H1 (cell line): ENCODE measurements around the gene PTPRD. TPM values are rescaled to one million over a fixed set of nuclear protein-coding genes. Genes with fewer than 3 reads are reported as not detected.

Experiments
- CTCF ChIA-PET: fragments of 300-600 bp; sonication (Branson Sonifier 250); formaldehyde crosslinking; loops from one replicate; lab custom pipeline; 2021; ENCODE audit not compliant: partially characterized antibody; lab: Charles Lee
- POLR2A ChIA-PET: fragments of 300-600 bp; sonication (Branson Sonifier 250); formaldehyde crosslinking; loops from one replicate; lab custom pipeline; 2021; ENCODE audit warnings: inconsistent platforms; ENCODE audit not compliant: partially characterized antibody; lab: Charles Lee
- DNase-seq, 2 experiments: peaks; one replicate each; pipeline versions ENCODE4 v3.0.0 to v3.0.0-alpha.2; 2010 to 2022; ENCODE audit warnings: low spot score in 2 of 2, low read depth in 1 of 2, mixed read lengths in 1 of 2
- FAIRE-seq: peaks from 2 replicates; lab custom pipeline; 2011; peaks lifted over from hg19 to GRCh38; lab: Jason Lieb, UNC
- H2AFZ ChIP-seq: 2 replicates; pipeline ENCODE4 v1.8.1; 2012; ENCODE audit warnings: low read length, inconsistent platforms
- H2AK5ac ChIP-seq: 2 replicates; pipeline ENCODE4 v1.6.1; 2013; ENCODE audit warnings: low read depth, low read length
- H2BK120ac ChIP-seq: replicated peaks from 2 replicates; pipeline ENCODE3; 2013; ENCODE audit warnings: low read depth, low read length, inconsistent platforms
- H2BK12ac ChIP-seq: 2 replicates; pipeline ENCODE4 v1.6.1; 2013; ENCODE audit warnings: low read depth, low read length
- H2BK15ac ChIP-seq: 2 replicates; pipeline ENCODE4 v1.6.1; 2013; ENCODE audit warnings: low read length
- H2BK20ac ChIP-seq: 2 replicates; pipeline ENCODE4 v1.6.1; 2013; ENCODE audit warnings: low read length
- H2BK5ac ChIP-seq: 2 replicates; pipeline ENCODE4 v1.6.1; 2013; ENCODE audit warnings: low read depth, low read length
- H3K14ac ChIP-seq: 2 replicates; pipeline ENCODE4 v1.6.1; 2013; ENCODE audit warnings: inconsistent platforms; ENCODE audit not compliant: insufficient read length
- H3K18ac ChIP-seq: 2 replicates; pipeline ENCODE4 v1.6.1; 2013; ENCODE audit warnings: low read length; ENCODE audit errors: extremely low read depth
- H3K23ac ChIP-seq: 2 replicates; pipeline ENCODE4 v1.6.1; 2013; ENCODE audit warnings: inconsistent platforms; ENCODE audit not compliant: insufficient read length
- H3K23me2 ChIP-seq: 2 replicates; pipeline ENCODE4 v1.6.1; 2013; ENCODE audit warnings: low read depth, low read length
- H3K27ac ChIP-seq: 2 replicates; pipeline ENCODE4 v1.6.1; 2011; ENCODE audit warnings: low read depth, low read length, inconsistent platforms
- H3K27me3 ChIP-seq, 4 experiments: replicated peaks in 1 of 4; 1 replicate in 1 of 4; 2 replicates in 3 of 4; pipeline versions ENCODE4 v1.6.1 to v1.8.1; 2011 to 2013; ENCODE audit warnings: low read length in 3 of 4, mild to moderate bottlenecking in 3 of 4, inconsistent platforms in 2 of 4, mixed read lengths in 2 of 4, moderate library complexity in 1 of 4; ENCODE audit not compliant: control insufficient read depth in 3 of 4, insufficient read depth in 3 of 4; ENCODE audit errors: extremely low read depth in 1 of 4
- H3K36me3 ChIP-seq, 4 experiments: 2 replicates each; pipeline versions ENCODE4 v1.6.1 to v1.8.1; 2011 to 2013; ENCODE audit warnings: mild to moderate bottlenecking in 4 of 4, low read length in 3 of 4, moderate library complexity in 2 of 4, control low read depth in 1 of 4, inconsistent platforms in 1 of 4; ENCODE audit not compliant: insufficient read depth in 4 of 4, control insufficient read depth in 2 of 4
- H3K4ac ChIP-seq: replicated peaks from 2 replicates; pipeline ENCODE3; 2013; ENCODE audit warnings: low read length, low read depth, mixed read lengths, inconsistent platforms; ENCODE audit not compliant: insufficient read length
- H3K4me1 ChIP-seq, 4 experiments: replicated peaks in 1 of 4; 1 replicate in 1 of 4; 2 replicates in 3 of 4; pipeline versions ENCODE4 v1.6.1 to v1.8.1; 2011 to 2013; ENCODE audit warnings: low read length in 3 of 4, inconsistent platforms in 2 of 4, mixed read lengths in 1 of 4; ENCODE audit not compliant: insufficient read depth in 4 of 4, control insufficient read depth in 3 of 4
- H3K4me2 ChIP-seq, 2 experiments: 2 replicates each; pipeline versions ENCODE4 v1.6.1 to v1.8.1; 2011 to 2013; ENCODE audit warnings: low read depth in 2 of 2, low read length in 2 of 2, control low read depth in 1 of 2, inconsistent platforms in 1 of 2, mild to moderate bottlenecking in 1 of 2; ENCODE audit not compliant: insufficient read depth in 1 of 2
- H3K4me3 ChIP-seq, 4 experiments: fragments of 200-600, 300-600 bp in 1 of 4; sonication (generic), shearing (Covaris generic), sonication (Bioruptor Twin) in 1 of 4; 2 replicates each; pipeline versions ENCODE4 v1.5.1 to v1.8.1; 2011 to 2016; ENCODE audit warnings: low read length in 4 of 4, low read depth in 3 of 4, control low read depth in 2 of 4, inconsistent platforms in 2 of 4, mild to moderate bottlenecking in 2 of 4, mixed read lengths in 1 of 4, moderate library complexity in 1 of 4; ENCODE audit not compliant: insufficient read depth in 2 of 4; ENCODE audit errors: extremely low read depth in 1 of 4
- H3K56ac ChIP-seq: replicated peaks from 2 replicates; pipeline ENCODE3; 2013; ENCODE audit warnings: low read depth, mild to moderate bottlenecking, mixed read lengths, low read length, inconsistent platforms; ENCODE audit not compliant: insufficient read length
- H3K79me1 ChIP-seq: 2 replicates; pipeline ENCODE4 v1.6.1; 2013; ENCODE audit warnings: low read depth, low read length, control low read depth
- H3K79me2 ChIP-seq, 2 experiments: 2 replicates each; pipeline versions ENCODE4 v1.6.1 to v1.8.1; 2012 to 2013; ENCODE audit warnings: low read length in 2 of 2, mild to moderate bottlenecking in 2 of 2, inconsistent platforms in 1 of 2; ENCODE audit not compliant: insufficient read depth in 2 of 2, control insufficient read depth in 1 of 2
- H3K9ac ChIP-seq, 4 experiments: replicated peaks in 1 of 4; 1 replicate in 1 of 4; 2 replicates in 3 of 4; pipeline versions ENCODE4 v1.6.1 to v1.8.1; 2011 to 2013; ENCODE audit warnings: low read depth in 3 of 4, low read length in 3 of 4, control low read depth in 2 of 4, mild to moderate bottlenecking in 2 of 4, moderate library complexity in 2 of 4, inconsistent platforms in 1 of 4; ENCODE audit errors: extremely low read depth in 1 of 4
- H3K9me3 ChIP-seq, 2 experiments: 2 replicates each; pipeline versions ENCODE4 v1.6.1 to v1.8.1; 2012 to 2013; ENCODE audit warnings: mild to moderate bottlenecking in 2 of 2, moderate library complexity in 2 of 2, control low read depth in 1 of 2, inconsistent platforms in 1 of 2, low read depth in 1 of 2, low read length in 1 of 2, mixed read lengths in 1 of 2; ENCODE audit not compliant: insufficient read depth in 2 of 2
- H4K20me1 ChIP-seq, 2 experiments: replicated peaks in 1 of 2; 2 replicates each; pipeline versions ENCODE3 to v1.8.1; 2011 to 2013; ENCODE audit warnings: inconsistent platforms in 2 of 2, low read length in 2 of 2, mild to moderate bottlenecking in 1 of 2; ENCODE audit not compliant: insufficient read depth in 2 of 2, control insufficient read depth in 1 of 2
- H4K5ac ChIP-seq: 2 replicates; pipeline ENCODE4 v1.6.1; 2013; ENCODE audit warnings: low read length, low read depth, mixed read lengths, inconsistent platforms; ENCODE audit not compliant: insufficient read length
- H4K8ac ChIP-seq: 2 replicates; pipeline ENCODE4 v1.8.0; 2013; ENCODE audit warnings: mild to moderate bottlenecking, moderate library complexity, low read length, inconsistent platforms; ENCODE audit not compliant: insufficient read depth; ENCODE audit errors: extremely low read depth
- H4K91ac ChIP-seq: replicated peaks from 2 replicates; pipeline ENCODE3; 2013; ENCODE audit warnings: low read length, mixed read lengths, inconsistent platforms; ENCODE audit not compliant: insufficient read length
- MAFK ChIP-seq: IDR thresholded peaks from 2 replicates; pipeline ENCODE4 v1.6.1; 2012; ENCODE audit warnings: low read depth, mild to moderate bottlenecking, improper control_type of control experiment, low read length
- WGBS, 2 experiments: shearing (Covaris generic) in 1 of 2; methylation state at CpG; one replicate each; pipeline versions ENCODE4 v1.1.6 to v1.1.7; 2013 to 2015; ENCODE audit warnings: low lambda C conversion rate in 2 of 2, mixed read lengths in 2 of 2, inconsistent platforms in 1 of 2, low coverage in 1 of 2, missing lambda C conversion rate in 1 of 2; ENCODE audit not compliant: insufficient replicate concordance in 2 of 2, insufficient coverage in 1 of 2, insufficient read length in 1 of 2; ENCODE audit errors: extremely low coverage in 1 of 2, missing lambda C conversion rate in 1 of 2; 5-methylcytosine and 5-hydroxymethylcytosine counted together
- polyA plus RNA-seq, 7 experiments: library from polyadenylated mRNA; depleted of rRNA in 3 of 7; stranded (reverse) in 5 of 7; unstranded in 2 of 7; fragments of >200 nt in 5 of 7; fragments of 200-250 nt in 2 of 7; gene quantifications; 1 replicate in 5 of 7; 2 replicates in 1 of 7; 4 replicates in 1 of 7; pipeline versions ENCODE4 v1.2.1 to v1.2.3, GENCODE V29; 2011 to 2013; ENCODE audit warnings: missing spikeins in 2 of 7, mixed read lengths in 2 of 7
- total RNA-seq: library from RNA; stranded (reverse); fragmentation: NEBNext Ultra II Directional; extraction: Animal tissue kit (Norgen Biotek cat#: 25700); gene quantifications from 2 replicates; pipeline ENCODE4 v1.2.1, GENCODE V29; 2021

The PTPRD gene
- total and polyA plus RNA-seq, 2 of the 8 experiments (the other 6 are each of a cell fraction or from before 2014, with no cell fraction given) = 17.2 to 77.0 TPM

DNA sequence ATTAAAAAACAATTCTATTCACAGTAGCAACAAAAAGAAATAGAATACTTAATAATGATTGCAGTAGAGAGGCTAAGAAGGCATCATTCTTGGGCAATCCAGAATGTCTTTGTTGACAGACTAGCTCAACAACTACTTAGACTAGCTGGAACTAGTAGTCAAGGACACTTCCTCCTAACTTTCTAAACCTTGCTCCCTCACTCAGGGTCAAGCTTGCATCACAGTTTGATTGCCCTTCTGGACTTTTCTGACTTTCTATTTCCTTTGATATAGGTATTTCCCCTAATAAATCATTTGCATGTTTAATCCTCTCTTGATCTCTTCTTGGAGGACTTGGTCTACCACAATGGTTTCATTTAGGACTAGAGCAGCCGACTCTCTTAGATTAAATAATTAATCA lies 1107.9 kb downstream of the PTPRD start:
- Histone ChIP-seq H3K14ac (no peak overlapping the region), H3K9ac (no peak overlapping the region), H4K5ac (no peak overlapping the region), H3K56ac (no peak overlapping the region), H4K8ac (no peak overlapping the region), H3K23me2 (no peaks in the 10 kb centered on the region), H3K4me3 (no peak overlapping the region), H3K18ac (no peak overlapping the region), H3K23ac (no peak overlapping the region), H2BK120ac (no peak overlapping the region), H3K27ac (no peak overlapping the region), H4K20me1 (no peaks in the 10 kb centered on the region), H4K91ac (no peak overlapping the region), H2BK12ac (no peak overlapping the region), H3K4me1 (no peaks in the 10 kb centered on the region), H3K4ac (no peak overlapping the region), H2BK20ac (no peak overlapping the region), H3K4me2 (no peak overlapping the region), H3K36me3 (no peaks in the 10 kb centered on the region), H3K27me3 (no peaks in the 10 kb centered on the region), H2AK5ac (no peak overlapping the region), H2BK15ac (no peak overlapping the region), H3K79me2 (no peaks in the 10 kb centered on the region), H3K79me1 (no peaks in the 10 kb centered on the region), H2BK5ac (no peak overlapping the region)
- POLR2A ChIA-PET = no interaction called here
- FAIRE-seq = no peak
- DNase-seq = no peak
- WGBS, 2 experiments = 100% methylated on average over 1 of the region's 1 CpG; no CpG with 5 or more reads in 1 of the 2 experiments
- TF ChIP-seq MAFK = no peak
- TF ChIP-seq, all 59 proteins: peak for 0
- Histone ChIP-seq H3K9me3 (no peaks in the 10 kb centered on the region), H2AFZ (no peak overlapping the region)
- CTCF ChIA-PET = no interaction called here
